Stimulated activated naive CD8-positive, alpha-beta T cell treated with anti-CD3 and anti-CD28 coated beads, Interleukin-15, Interleukin-2, amounts not matched to agents 100 U/mL and 50 U/mL, for 24 hours (primary cell): Measurements from ENCODE around the gene MRRF.

ENCODE experiments used
- ATAC-seq: fragments of 150-1000 bp; cut with Tn5 transposase; one replicate; pipeline ENCODE4 v1.10.0; 2021
- DNase-seq: peaks from one replicate; pipeline ENCODE4 v3.0.0; 2021

MRRF gene

DNA sequence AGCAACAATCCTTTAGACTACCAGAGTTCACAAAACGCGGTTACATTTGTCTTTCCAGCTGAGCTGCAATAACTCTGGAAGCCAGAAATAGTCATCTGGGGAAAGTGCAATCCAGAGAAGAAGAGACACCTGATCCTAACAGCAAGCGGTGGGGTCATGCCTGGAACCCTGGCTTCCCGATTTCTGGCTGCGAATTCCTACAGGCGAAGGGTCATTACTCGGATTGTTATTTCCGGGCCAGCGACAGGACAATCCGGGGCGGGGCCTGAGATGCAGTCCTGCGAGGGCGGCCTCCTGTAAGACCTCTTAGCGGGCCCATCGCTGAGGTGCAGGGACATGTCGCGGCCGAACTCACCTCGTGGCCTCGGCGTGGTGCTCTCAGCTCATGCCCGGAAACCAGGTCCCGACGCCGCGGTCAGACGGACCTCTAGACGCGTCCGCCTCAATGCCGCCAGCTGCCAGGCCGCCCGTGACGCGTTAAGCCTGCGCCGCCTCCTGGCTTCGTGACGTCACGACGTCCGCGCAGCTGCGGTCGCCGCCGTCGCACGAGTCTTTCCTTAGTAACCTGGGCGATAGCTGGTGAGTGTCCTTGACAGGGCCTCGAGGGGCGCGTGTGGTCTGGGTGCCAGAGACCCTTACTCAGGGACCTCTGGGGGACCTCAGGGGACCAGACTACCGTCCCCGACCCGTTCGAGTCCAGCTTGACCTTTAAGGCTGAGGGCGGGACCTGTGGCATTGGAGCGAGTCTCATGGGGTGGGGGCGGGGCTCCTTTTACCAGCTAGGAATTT, at the start of gene MRRF, which contains the start of gene RBM18:
Gene MRRF (plus strand): TSS at position 523 of the 789 bp plus-strand sequence. CDS start 6,010 bp downstream, outside the sequence.
Gene RBM18 (minus strand): TSS at position 481 of the 789 bp plus-strand sequence. CDS start 3,348 bp downstream, outside the sequence.
- peak; percentile 91 for ATAC-seq
- peak; percentile 93 for DNase-seq

GRCh38 chr9:122215663-122216062, 49.0 kb upstream of the MRRF start:
- ATAC-seq: no peak
- no peak for DNase-seq

DNA sequence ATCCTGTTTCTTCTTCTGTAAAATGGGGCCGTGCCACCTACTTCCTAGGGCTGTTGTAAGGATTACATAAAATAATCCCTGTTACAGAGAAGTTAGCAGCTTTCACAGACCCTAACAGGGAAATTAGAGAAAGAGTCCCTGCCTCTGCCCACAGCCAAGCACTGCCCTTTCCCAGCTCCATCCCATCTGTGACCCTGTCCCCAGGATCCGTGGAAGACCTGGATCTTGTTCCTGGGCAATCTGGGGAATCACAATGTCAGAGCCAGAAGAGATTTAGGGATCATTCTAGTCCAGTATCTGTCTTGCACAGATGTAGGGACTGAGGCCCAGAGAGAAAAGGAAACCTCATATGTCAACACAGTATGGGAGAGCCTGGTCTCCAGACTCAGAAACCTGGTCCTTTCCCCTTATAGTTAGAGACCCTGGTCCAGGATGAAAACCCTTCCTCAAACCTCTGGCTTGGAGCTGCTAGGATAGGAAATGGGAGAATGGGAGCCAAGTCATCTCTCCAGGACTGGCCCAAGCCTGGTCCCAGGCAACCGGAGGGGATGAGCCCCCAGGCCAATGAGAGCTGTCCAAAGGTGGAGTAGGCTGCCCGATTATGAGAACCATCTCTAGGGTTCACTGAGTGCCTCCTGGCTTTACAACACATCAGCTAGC, 48.4 kb upstream of the MRRF start:
- ATAC-seq: no peak
- DNase-seq: no peak

DNA sequence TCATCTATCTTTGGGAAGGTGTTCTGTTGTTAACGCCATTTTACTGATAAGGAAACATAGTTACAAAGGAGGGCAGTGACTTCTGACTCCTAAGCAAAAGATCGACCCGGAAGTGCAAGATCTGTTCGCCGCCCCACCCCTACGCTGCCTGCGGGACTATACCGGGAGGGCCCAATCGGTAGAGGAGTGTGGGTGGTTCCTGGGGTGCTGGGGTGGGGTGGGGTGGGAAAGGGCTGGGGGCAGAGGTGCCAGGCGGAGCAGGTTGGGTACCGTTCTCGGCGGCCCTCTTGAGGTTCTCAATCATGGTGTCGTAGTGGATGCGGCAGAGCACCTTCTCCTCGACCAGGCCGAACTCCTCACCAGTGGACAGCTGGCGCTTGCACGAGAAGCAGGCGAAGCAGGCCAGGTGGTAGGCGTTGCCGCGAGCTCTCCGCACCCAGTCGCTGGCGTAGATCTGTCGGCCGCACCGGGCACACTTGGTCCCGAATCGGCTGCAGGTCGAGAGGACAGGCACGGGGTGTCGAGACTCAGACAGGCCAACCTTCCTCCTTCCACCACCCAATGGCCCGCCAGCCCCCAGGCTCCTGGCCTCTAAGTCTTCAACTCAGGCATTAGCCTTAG, 47.8 kb upstream of the MRRF start:
- DNase-seq (no peak), ATAC-seq (no peak)

- ATAC-seq: no peak
- no peak for DNase-seq
Measured at GRCh38 chr9:122217640-122218039, 47.0 kb upstream of the MRRF start.

DNA sequence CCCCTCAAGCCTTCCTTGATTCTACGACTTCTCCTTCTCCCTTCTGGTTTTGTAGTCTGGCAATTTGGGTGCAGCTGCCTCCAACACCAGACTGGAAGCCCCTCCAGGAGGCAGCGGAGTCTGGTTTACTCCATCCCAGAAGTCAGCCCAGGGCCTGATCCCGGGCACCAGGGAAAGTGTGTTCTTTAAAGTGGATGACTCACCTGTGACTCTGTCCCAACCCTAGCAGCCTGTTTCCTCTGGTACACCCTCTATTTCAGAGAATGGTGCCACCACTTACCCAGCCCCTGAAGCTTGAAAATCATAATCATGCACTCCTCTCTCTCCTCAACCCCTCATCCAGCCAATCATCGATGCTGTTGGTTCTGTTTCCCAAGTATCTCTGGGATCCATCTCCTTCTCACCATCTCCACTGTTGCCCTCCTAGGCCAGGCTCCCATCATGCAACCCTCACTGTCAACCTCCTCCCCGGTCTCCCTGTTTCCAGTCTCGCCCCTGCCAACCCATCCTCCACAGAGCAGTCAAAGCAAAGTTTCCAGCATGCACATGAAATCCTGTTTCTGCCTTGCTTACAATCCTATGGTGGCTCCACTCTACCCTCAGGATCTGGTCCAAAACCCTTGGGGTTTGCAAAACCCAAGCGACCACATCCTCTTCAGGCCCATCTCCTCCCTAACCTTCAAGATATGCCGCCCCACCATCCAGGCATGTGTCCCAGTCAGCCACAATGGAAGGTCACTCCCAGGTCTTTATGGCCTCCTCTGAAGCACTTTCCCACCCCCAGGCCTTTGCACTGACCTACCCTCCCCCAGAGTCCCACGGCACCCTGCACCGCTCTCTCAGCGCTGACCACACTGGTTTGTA, 46.4 kb upstream of the MRRF start:
- DNase-seq: no peak
- peak; percentile 30 for ATAC-seq

DNA sequence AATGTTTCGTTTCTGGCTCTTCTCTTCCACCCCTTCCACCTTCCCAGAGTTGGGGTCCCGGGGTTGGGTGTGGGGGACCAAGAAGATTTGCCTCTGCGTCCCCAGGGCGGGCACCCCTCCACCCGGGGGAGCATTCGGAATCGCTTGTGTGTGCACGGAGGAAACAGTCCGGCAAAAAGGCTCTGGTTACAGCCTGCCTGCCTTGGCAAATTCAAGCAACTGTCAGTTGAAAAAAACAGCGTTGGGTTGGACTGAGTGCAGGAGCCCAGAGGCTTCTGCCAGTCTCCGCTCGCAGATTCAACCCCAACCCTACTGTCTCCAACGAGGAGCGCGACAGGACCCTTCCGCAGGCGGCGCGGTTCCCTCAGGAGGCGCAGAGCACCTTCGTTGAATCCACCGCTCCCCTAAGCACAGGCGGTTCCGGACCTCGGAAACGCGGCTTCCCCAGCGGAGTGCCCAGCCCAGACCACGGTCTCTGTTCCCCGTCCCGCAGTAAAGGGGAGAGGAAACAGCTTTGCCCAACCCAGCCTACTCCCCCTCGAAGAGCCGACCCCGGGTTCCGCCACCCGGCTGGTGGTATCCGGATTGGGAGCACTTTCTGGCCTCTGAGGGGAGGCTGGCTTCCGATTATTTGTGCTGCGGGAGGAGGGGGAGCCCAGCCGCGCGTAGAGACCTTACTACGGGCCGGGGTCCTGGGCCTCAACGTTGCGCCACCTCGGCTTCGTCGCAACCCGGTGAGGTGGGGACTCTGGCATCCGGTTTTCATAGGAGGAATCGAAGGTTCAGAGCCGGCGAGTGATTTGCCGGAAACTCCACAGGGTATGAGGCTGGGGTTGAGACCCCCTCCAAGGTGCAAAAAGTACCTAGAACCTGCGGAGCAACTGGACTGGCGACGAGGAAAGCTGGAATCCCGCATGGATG, 45.5 kb upstream of the MRRF start:
- ATAC-seq: no peak

DNA sequence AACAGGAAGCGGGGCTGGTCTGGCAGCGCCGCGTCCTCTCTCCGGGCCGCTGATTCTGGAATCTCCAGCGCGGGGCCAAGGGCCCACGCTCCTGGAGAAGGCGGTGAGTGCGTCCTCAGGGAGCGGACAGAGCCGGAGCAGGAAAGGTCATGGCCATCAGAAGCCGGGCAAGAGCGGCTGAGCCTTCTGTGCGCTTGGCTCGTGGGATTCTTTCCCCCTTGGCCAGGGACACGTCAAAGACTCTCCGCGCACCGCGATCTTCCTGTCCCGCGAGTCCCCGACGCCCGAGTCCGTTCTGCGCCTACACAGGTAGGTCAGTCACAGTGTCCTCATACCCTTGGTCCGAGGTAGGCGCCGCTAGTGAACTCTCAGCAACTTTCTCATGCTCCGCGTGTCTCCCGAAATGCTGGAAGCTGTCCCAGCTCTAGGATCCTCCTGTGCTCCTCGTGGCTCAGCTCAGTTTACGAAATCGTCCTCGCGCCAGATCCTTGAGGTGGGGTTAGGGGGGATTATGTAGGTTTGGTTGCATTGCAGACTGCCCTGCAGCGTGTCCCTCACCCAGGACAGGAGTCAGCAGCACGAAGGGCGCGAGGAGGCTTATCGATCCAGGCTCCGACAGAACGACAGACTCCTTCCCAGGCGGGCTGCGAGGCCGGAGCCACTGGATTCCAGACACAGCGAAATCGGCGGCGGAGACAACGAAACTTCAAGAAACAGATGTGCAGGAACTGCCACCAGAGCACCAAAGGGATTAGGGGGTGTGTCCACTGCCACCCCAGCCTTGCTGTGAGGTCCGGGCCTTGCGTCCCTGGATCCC, 44.6 kb upstream of the MRRF start:
- ATAC-seq: no peak
- no peak for DNase-seq

More for the DNA sequence above, 45.5 kb upstream of the MRRF start:
- no peak for DNase-seq

GRCh38 chr9:122220673-122221182, 44.0 kb upstream of the MRRF start:
- ATAC-seq: no peak
- DNase-seq: no peak

GRCh38 chr9:122221183-122221811, 43.4 kb upstream of the MRRF start:
- ATAC-seq (no peak), DNase-seq (no peak)

GRCh38 chr9:122222791-122223190, 41.9 kb upstream of the MRRF start:
- no peak for ATAC-seq
- DNase-seq: no peak

DNA sequence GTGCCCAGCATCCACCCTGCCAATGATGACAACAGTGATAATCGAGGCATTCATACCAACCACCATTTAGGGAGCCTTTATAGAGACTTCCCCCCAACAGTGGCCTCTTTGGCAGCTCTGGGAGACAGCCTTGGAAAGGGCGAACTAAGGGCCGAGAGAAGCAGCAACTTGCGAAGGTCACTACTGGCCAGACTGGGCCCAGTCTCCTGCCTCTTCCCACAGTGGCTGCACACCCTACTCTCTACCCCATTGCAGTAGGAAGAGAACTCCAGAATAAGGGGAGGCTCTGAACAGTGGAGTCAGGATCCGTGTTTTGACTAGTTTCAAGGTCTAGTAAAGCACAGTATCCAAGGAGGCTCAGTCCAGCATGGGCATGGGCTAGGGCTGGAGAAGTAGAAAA, 41.2 kb upstream of the MRRF start:
- no peak for DNase-seq
- ATAC-seq: no peak

DNA sequence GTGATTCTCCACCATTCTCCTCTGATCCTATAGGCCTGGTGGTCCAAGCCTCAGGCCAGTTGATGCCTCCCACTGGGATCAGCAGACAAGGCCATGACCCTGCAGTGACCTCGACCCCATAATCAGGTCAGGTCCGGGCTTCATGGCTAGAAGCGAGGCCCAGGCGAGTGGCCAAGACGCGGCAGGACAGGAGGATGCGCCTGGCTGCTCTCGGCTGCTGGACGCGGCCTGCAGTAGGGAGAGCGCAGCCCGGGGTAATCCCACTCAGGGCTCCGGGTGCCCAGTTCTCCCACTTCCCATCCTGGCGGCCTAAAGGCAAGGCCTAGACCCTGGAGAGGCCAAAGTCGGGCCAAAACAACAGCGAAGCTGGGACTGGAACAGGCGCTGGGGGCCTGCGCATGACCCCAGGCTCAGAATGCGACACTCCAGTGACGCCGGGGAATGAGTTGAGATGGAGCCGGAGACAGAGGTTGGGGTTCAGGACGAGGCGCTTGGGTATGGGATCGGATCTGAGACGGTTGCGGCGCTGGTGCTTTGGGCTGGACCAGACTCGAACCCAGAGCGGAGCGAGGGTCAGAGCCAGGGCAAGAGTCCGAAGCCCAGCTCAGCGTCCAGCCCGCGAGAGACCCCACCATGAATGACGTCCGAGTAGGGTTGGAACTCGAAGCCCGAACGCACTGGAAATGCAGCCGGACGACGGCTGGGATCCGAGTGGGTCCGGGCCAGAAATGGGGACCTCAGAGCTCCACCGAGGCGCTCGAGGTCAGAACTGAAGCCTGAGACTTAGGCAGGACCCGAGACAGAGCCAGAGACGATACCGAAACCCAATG, 39.2 kb upstream of the MRRF start:
- no peak for DNase-seq
- ATAC-seq: no peak

- DNase-seq (no peak), ATAC-seq (no peak)
Measured at GRCh38 chr9:122226142-122226757, 38.4 kb upstream of the MRRF start.

DNA sequence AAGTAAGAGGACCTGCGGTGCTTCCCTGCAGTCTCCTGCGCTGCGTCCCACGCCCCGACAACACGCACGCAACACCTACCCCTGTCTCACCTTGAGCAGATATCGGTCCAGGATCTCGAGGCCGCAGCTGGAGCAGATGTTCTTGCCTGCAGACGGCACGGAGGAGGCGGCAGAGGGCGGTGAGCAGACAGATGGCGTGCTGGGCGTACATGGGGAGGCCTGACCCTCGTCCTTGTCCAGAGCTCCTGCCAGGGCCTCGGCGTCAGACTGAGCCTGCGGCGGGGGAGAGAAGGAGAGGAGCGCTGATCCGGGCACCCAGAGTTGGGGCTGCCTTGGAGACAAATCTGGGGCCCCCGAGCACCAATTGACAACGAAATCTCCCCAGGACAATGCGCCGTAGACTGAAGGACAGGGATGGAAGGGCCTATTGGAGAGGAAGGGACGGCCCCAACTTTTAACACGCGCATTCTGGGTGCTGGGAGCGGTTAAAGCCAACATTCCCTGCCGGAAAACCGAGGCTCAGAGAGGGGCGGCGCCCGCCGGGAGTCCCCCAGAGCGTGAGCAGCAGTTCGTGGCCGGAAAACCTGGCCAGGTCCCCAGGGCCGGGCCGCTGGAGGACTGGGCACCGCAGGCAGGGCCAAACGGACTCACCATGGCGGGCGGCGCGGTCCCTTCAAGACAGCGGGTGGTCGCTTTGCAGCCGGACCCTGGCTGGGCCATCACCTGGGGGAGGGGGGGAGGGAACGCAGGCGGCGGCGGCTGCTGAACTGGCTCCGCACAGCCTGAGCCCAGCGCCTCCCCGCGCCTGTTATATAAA, 37.7 kb upstream of the MRRF start:
- DNase-seq: no peak
- ATAC-seq: no peak

DNA sequence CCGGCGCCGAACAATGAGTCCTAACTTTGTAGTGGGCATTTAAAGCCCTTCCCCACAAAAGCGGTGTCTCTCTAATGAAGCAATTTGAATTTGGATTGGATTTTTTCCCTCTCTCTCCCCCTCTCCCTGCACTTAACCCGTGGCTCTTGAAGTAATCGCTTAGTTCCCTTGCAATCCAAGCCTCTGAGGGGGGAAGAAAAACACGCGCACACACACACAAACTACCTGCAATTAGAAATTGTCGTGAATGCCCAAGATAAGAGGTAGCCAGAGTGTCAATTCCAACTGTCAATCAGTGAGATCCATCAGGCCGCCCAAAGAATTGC, 37.1 kb upstream of the MRRF start:
- DNase-seq: no peak
- no peak for ATAC-seq

DNA sequence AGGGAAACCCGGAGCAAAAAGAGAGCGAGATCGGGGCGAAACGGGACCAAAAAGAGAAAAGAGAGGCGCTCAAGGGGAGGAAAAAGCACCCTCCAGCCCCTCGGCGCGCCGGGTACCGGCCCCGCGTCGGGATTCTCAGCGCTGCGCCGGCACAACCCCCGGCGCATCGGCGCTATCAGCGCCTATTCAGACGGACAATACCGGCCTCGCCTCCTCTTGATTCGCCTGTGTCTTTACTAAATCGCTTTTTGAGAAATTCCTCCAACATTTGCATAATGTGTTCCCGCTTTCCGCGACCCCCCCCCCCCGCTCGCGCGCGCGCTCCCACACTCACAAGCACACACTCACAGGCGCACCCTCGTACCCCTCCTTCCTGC, 36.5 kb upstream of the MRRF start:
- DNase-seq (no peak), ATAC-seq (no peak)
